Subcutaneous abdominal adipose tissue (tissue), 5 donors: ENCODE data around the gene EFNA5.
"Not testable (repeated sequence)": the region's sequence is repeated elsewhere in the genome, so short reads cannot be mapped to it uniquely, and the experiment has no call there.

Experiments
- H3K27ac ChIP-seq: one replicate; pipeline ENCODE4 v1.7.0; 2013; ENCODE audit warnings: low read depth, mild to moderate bottlenecking, inconsistent platforms, low read length, moderate library complexity
- H3K27me3 ChIP-seq, 5 donors: one replicate each; pipeline ENCODE4 v1.7.0; 2013; ENCODE audit warnings: low read length in 5 of 5, inconsistent platforms in 1 of 5; ENCODE audit not compliant: control insufficient read depth in 5 of 5, insufficient read depth in 4 of 5
- H3K36me3 ChIP-seq, 5 donors: one replicate each; pipeline ENCODE4 v1.7.0; 2013; ENCODE audit warnings: low read length in 5 of 5; ENCODE audit not compliant: control insufficient read depth in 5 of 5, insufficient read depth in 5 of 5
- H3K4me1 ChIP-seq, 5 donors: one replicate each; pipeline ENCODE4 v1.7.0; 2013; ENCODE audit warnings: low read length in 5 of 5, mild to moderate bottlenecking in 3 of 5, moderate library complexity in 1 of 5; ENCODE audit not compliant: control insufficient read depth in 5 of 5, insufficient read depth in 5 of 5
- H3K4me3 ChIP-seq, 5 donors: one replicate each; pipeline ENCODE4 v1.7.0; 2013; ENCODE audit warnings: low read length in 5 of 5, low read depth in 1 of 5
- H3K9ac ChIP-seq, 5 donors: one replicate each; pipeline ENCODE4 v1.7.0; 2013; ENCODE audit warnings: low read length in 5 of 5, mild to moderate bottlenecking in 4 of 5, moderate library complexity in 3 of 5
- H3K9me3 ChIP-seq, 5 donors: one replicate each; pipeline ENCODE4 v1.7.0; 2013; ENCODE audit warnings: low read length in 5 of 5; ENCODE audit not compliant: control insufficient read depth in 5 of 5
- donor health status: healthy.
- donor health status: healthy.
- donor health status: healthy.
- donor health status: healthy.
- donor health status: healthy.

The EFNA5 gene

GRCh38 chr5:107446972-107447371, 223.8 kb downstream of the EFNA5 start:
- Histone ChIP-seq H3K36me3 (no peaks in the 10 kb centered on the region), H3K4me1 (no peaks in the 10 kb centered on the region), H3K9me3 (no peaks in the 10 kb centered on the region), H3K27me3 (no peaks in the 10 kb centered on the region), H3K9ac (no peak overlapping the region), H3K4me3 (no peak overlapping the region), H3K27ac (no peak overlapping the region)

- Histone ChIP-seq H3K4me1 (no peaks in the 10 kb centered on the region), H3K36me3 (no peaks in the 10 kb centered on the region), H3K4me3 (no peak overlapping the region), H3K27me3 (no peaks in the 10 kb centered on the region), H3K9me3 (peaks cover 0 to 3% (median 2%) of the 10 kb centered on the region in 5 donors), H3K27ac (no peak overlapping the region), H3K9ac (no peak overlapping the region)
Observed at GRCh38 chr5:107444300-107444699, 226.4 kb downstream of the EFNA5 start.

GRCh38 chr5:107443897-107444296, 226.8 kb downstream of the EFNA5 start:
- Histone ChIP-seq H3K4me1 (no peaks in the 10 kb centered on the region), H3K27me3 (no peaks in the 10 kb centered on the region), H3K27ac (no peak overlapping the region), H3K9ac (no peak overlapping the region), H3K36me3 (no peaks in the 10 kb centered on the region), H3K4me3 (no peak overlapping the region), H3K9me3 (peaks cover 0 to 6% (median 3%) of the 10 kb centered on the region in 5 donors)

- Histone ChIP-seq H3K9me3 (peaks cover 0 to 12% (median 5%) of the 10 kb centered on the region in 5 donors), H3K4me3 (no peak overlapping the region)
Observed at GRCh38 chr5:107442452-107442851, 228.3 kb downstream of the EFNA5 start.

GRCh38 chr5:107439832-107440231, 230.9 kb downstream of the EFNA5 start:
- Histone ChIP-seq H3K9ac (no peak overlapping the region), H3K4me3 (no peak overlapping the region), H3K27ac (no peak overlapping the region), H3K36me3 (no peaks in the 10 kb centered on the region), H3K9me3 (peaks cover 0 to 12% (median 5%) of the 10 kb centered on the region in 5 donors), H3K27me3 (no peaks in the 10 kb centered on the region), H3K4me1 (peaks cover 0 to 4% (median 0%) of the 10 kb centered on the region in 5 donors)

More at GRCh38 chr5:107442452-107442851, 228.3 kb downstream of the EFNA5 start:
- Histone ChIP-seq H3K36me3 (no peaks in the 10 kb centered on the region), H3K27me3 (no peaks in the 10 kb centered on the region), H3K4me1 (no peaks in the 10 kb centered on the region), H3K9ac (no peak overlapping the region), H3K27ac (no peak overlapping the region)

- Histone ChIP-seq H3K27me3 (no peaks in the 10 kb centered on the region), H3K4me3 (no peak overlapping the region), H3K36me3 (no peaks in the 10 kb centered on the region), H3K4me1 (peaks cover 0 to 4% (median 0%) of the 10 kb centered on the region in 5 donors), H3K27ac (no peak overlapping the region), H3K9ac (no peak overlapping the region), H3K9me3 (peaks cover 0 to 12% (median 5%) of the 10 kb centered on the region in 5 donors)
Observed at GRCh38 chr5:107437986-107438510, 232.7 kb downstream of the EFNA5 start.

GRCh38 chr5:107437154-107437553, 233.6 kb downstream of the EFNA5 start:
- peaks cover 0 to 12% (median 5%) of the 10 kb centered on the region in 5 donors for H3K9me3 ChIP-seq
- H3K4me3 ChIP-seq = no peak overlapping the region
- no peaks in the 10 kb centered on the region for H3K27me3 ChIP-seq
- no peak overlapping the region for H3K27ac ChIP-seq
- peaks cover 0 to 4% (median 0%) of the 10 kb centered on the region in 5 donors for H3K4me1 ChIP-seq
- H3K9ac ChIP-seq = no peak overlapping the region
- no peaks in the 10 kb centered on the region for H3K36me3 ChIP-seq

GRCh38 chr5:107436201-107436600, 234.5 kb downstream of the EFNA5 start:
- H3K27ac ChIP-seq = no peak overlapping the region
- no peaks in the 10 kb centered on the region for H3K36me3 ChIP-seq
- H3K9me3 ChIP-seq = peaks cover 0 to 12% (median 5%) of the 10 kb centered on the region in 5 donors
- peaks cover 0 to 8% (median 3%) of the 10 kb centered on the region in 5 donors for H3K4me1 ChIP-seq
- H3K27me3 ChIP-seq = no peaks in the 10 kb centered on the region
- H3K9ac ChIP-seq = no peak overlapping the region
- H3K4me3 ChIP-seq = no peak overlapping the region

GRCh38 chr5:107435061-107435460, 235.7 kb downstream of the EFNA5 start:
- no peak overlapping the region for H3K9ac ChIP-seq
- peaks cover 0 to 12% (median 5%) of the 10 kb centered on the region in 5 donors for H3K9me3 ChIP-seq
- H3K27me3 ChIP-seq = no peaks in the 10 kb centered on the region
- H3K4me1 ChIP-seq = peaks cover 0 to 13% (median 8%) of the 10 kb centered on the region in 5 donors
- H3K4me3 ChIP-seq = no peak overlapping the region
- H3K36me3 ChIP-seq = no peaks in the 10 kb centered on the region
- no peak overlapping the region for H3K27ac ChIP-seq

- H3K4me1 ChIP-seq = peaks cover 0 to 17% (median 12%) of the 10 kb centered on the region in 5 donors
- not testable (repeated sequence) for H3K4me3 ChIP-seq, H3K9me3 ChIP-seq, H3K27me3 ChIP-seq, H3K36me3 ChIP-seq, H3K27ac ChIP-seq, H3K9ac ChIP-seq
Observed at GRCh38 chr5:107433646-107434045, 237.1 kb downstream of the EFNA5 start.
